ENCODE measurements around the gene LRPPRC. TPM values are rescaled to one million over a fixed set of nuclear protein-coding genes. Genes with fewer than 3 reads are reported as not detected.

LRPPRC gene
- total and polyA plus RNA-seq, 9 of the 15 experiments (the other 6 are each of a cell fraction or from before 2014, with no cell fraction given), result 41.5 to 214 (median 138) TPM

GRCh38 chr2:43950383-43951008, 45.3 kb downstream of the LRPPRC start:
- no TSS peak for BruUV-seq (replicated peaks)
- TF ChIP-seq ZNF696 (CRISPR knock-in tag; conservative IDR thresholded peaks at IDR 0.05), result no peak
- TF ChIP-seq FOXA1 (IDR thresholded peaks at IDR 0.05; ENCODE audit: borderline replicate concordance), result no peak
- TF ChIP-seq E2F1 (CRISPR knock-in tag; IDR thresholded peaks at IDR 0.05), result no peak
- no peak for TF ChIP-seq RFX5 (IDR thresholded peaks at IDR 0.05; ENCODE audit: low read depth, low read length)
- no peak for TF ChIP-seq TGIF2 (CRISPR knock-in tag; IDR thresholded peaks at IDR 0.05)
- peak in 1 of 2 experiments; percentile 13; a peak in 1 of 4 replicates for TF ChIP-seq RAD21 (CRISPR knock-in tag; conservative IDR thresholded peaks at IDR 0.05 in 1 of 2, IDR thresholded peaks at IDR 0.05 in 1 of 2)
- peak in 2 of 3 experiments; percentile 13 to 46; a peak in 2 of 6 replicates for TF ChIP-seq CTCF (IDR thresholded peaks at IDR 0.05 in 2 of 3, conservative IDR thresholded peaks at IDR 0.05 in 1 of 3; ENCODE audit: insufficient read depth in 2 of 3, low read depth in 1 of 3, low read length in 3 of 3)
- TF ChIP-seq ZNF212 (CRISPR knock-in tag; IDR thresholded peaks at IDR 0.05), result no peak
- Histone ChIP-seq H3K79me2 (ENCODE audit: control insufficient read depth, insufficient read depth, low read length) (peaks cover 6% of the 10 kb centered on the region; the same call in 1 of the 3 replicates), H4K20me1 (replicated peaks; ENCODE audit: control insufficient read depth, insufficient read depth, low read length) (no peaks in the 10 kb centered on the region), H3K36me3 (ENCODE audit: control insufficient read depth, insufficient read depth, low read length) (peaks cover 97% of the 10 kb centered on the region), H3K27me3 (ENCODE audit: control insufficient read depth in 2 of 2, insufficient read depth in 2 of 2, low read length in 2 of 2) (no peaks in the 10 kb centered on the region), H3K4me2 (ENCODE audit: insufficient read depth, low read length) (no peak overlapping the region), H3K27ac (ENCODE audit: extremely low read depth, low read depth, low read length) (no peak overlapping the region), H3K4me1 (replicated peaks in 1 of 2; ENCODE audit: control insufficient read depth in 2 of 2, insufficient read depth in 2 of 2, low read length in 2 of 2) (no peaks in the 10 kb centered on the region), H3K9me3 (replicated peaks; ENCODE audit: control insufficient read depth, insufficient read depth, low read depth, low read length) (no peaks in the 10 kb centered on the region), H2AFZ (ENCODE audit: low read depth, low read length) (no peak overlapping the region), H3K9ac (ENCODE audit: insufficient read depth in 1 of 2, low read depth in 2 of 2, low read length in 2 of 2) (no peak overlapping the region), H3K4me3 (no peak overlapping the region), H3K9me1 (ENCODE audit: control insufficient read depth, insufficient read depth, low read length) (no peaks in the 10 kb centered on the region)
- ChIA-PET CTCF (ENCODE audit: low intra/inter-chr PET ratio) (interaction anchor here (0.5 to 1.0 kb wide), 3 partner anchors 21 to 529 kb away, joined by 4 to 5 read pairs (median 4); no protein-coding TSS in a partner anchor), POLR2A (interaction anchor here (0.6 to 1.5 kb wide), 2 partner anchors 12 to 17 kb away, joined by 3 read pairs; no protein-coding TSS in a partner anchor)
- intact Hi-C loops (cut with micrococcal nuclease) (no loop called here), in situ Hi-C loops (cut with MboI) (no loop called here)
- DNase-seq (ENCODE audit: extremely low read depth in 1 of 4, low spot score in 3 of 4), result peak in 1 of 4 experiments; percentile 38
- WGBS (ENCODE audit: insufficient coverage, low coverage, missing lambda C conversion rate), result 87% methylated on average over 8 of the region's 8 CpGs
- FAIRE-seq, result no peak
- ATAC-seq, result peak; percentile 80

All from K562 (cell line).